Mesendoderm (in vitro differentiated cells): Measurements from ENCODE around the gene IFNAR1.
"Not testable (repeated sequence)": the region's sequence is repeated elsewhere in the genome, so short reads cannot be mapped to it uniquely, and the experiment has no call there.

Experiments used
- DNase-seq: peaks from one replicate; pipeline ENCODE4 v3.0.0; 2013
- H2AK5ac ChIP-seq: 2 replicates; pipeline ENCODE4 v1.6.1; 2013; ENCODE audit warnings: low read length, inconsistent platforms
- H2BK120ac ChIP-seq: 2 replicates; pipeline ENCODE4 v1.6.1; 2013; ENCODE audit warnings: low read depth, mild to moderate bottlenecking, low read length, moderate library complexity, mixed read lengths
- H2BK15ac ChIP-seq: replicated peaks from 2 replicates; pipeline ENCODE4 v1.6.1; 2013; ENCODE audit warnings: low read depth, mild to moderate bottlenecking, moderate library complexity
- H2BK5ac ChIP-seq: 2 replicates; pipeline ENCODE4 v1.6.1; 2013; ENCODE audit warnings: low read length, inconsistent platforms
- H3K18ac ChIP-seq: 2 replicates; pipeline ENCODE4 v1.6.1; 2013; ENCODE audit warnings: mild to moderate bottlenecking, low read length, mixed read lengths
- H3K23ac ChIP-seq: one replicate; pipeline ENCODE4 v1.6.1; 2013; ENCODE audit warnings: low read length
- H3K27ac ChIP-seq: 2 replicates; pipeline ENCODE4 v1.5.1; 2013; ENCODE audit warnings: low read depth, mild to moderate bottlenecking, inconsistent platforms, low read length, moderate library complexity
- H3K27me3 ChIP-seq: 2 replicates; pipeline ENCODE4 v1.6.1; 2013; ENCODE audit warnings: low read length, control low read depth, mild to moderate bottlenecking, inconsistent platforms; ENCODE audit not compliant: insufficient read depth, poor library complexity
- H3K36me3 ChIP-seq: 2 replicates; pipeline ENCODE4 v1.6.1; 2013; ENCODE audit warnings: low read length, inconsistent platforms; ENCODE audit not compliant: control insufficient read depth, insufficient read depth
- H3K4ac ChIP-seq: one replicate; pipeline ENCODE4 v1.6.1; 2013; ENCODE audit warnings: low read depth, mild to moderate bottlenecking, low read length, moderate library complexity
- H3K4me1 ChIP-seq: 2 replicates; pipeline ENCODE4 v1.6.1; 2013; ENCODE audit warnings: low read depth, low read length, inconsistent platforms; ENCODE audit not compliant: control insufficient read depth
- H3K4me2 ChIP-seq: 2 replicates; pipeline ENCODE4 v1.6.1; 2013; ENCODE audit warnings: low read length
- H3K4me3 ChIP-seq: 2 replicates; pipeline ENCODE4 v1.5.1; 2013; ENCODE audit warnings: mild to moderate bottlenecking, low read length
- H3K56ac ChIP-seq: one replicate; pipeline ENCODE4 v1.6.1; 2013; ENCODE audit warnings: low read length
- H3K79me1 ChIP-seq: 2 replicates; pipeline ENCODE4 v1.6.1; 2013; ENCODE audit warnings: low read length, inconsistent platforms
- H3K79me2 ChIP-seq: 2 replicates; pipeline ENCODE4 v1.6.1; 2013; ENCODE audit warnings: mild to moderate bottlenecking, low read length; ENCODE audit not compliant: control insufficient read depth, insufficient read depth
- H3K9ac ChIP-seq: 2 replicates; pipeline ENCODE4 v1.6.1; 2013; ENCODE audit warnings: low read length, inconsistent platforms
- H4K5ac ChIP-seq: one replicate; pipeline ENCODE4 v1.6.1; 2013; ENCODE audit warnings: low read length
- H4K8ac ChIP-seq: one replicate; pipeline ENCODE4 v1.6.1; 2013; ENCODE audit warnings: low read depth, mild to moderate bottlenecking, control low read depth, low read length, moderate library complexity
- WGBS: extraction: QIAGEN DNeasy Blood & Tissue Kit; methylation state at CpG from one replicate; pipeline ENCODE4 v1.1.7; 2013; ENCODE audit warnings: low lambda C conversion rate, missing lambda C conversion rate; ENCODE audit not compliant: insufficient coverage; ENCODE audit errors: extremely low coverage; 5-methylcytosine and 5-hydroxymethylcytosine counted together

IFNAR1 gene

GRCh38 chr21:33315946-33316710, 8.6 kb upstream of the IFNAR1 start:
- DNase-seq = no peak
- H3K4me3 ChIP-seq = no peak overlapping the region
- H3K4me2 ChIP-seq = no peak overlapping the region
- no peak overlapping the region for H2BK120ac ChIP-seq
- H3K9ac ChIP-seq = no peak overlapping the region
- H2BK15ac ChIP-seq = no peak overlapping the region
- no peak overlapping the region for H3K56ac ChIP-seq
- H3K4me1 ChIP-seq = no peaks in the 10 kb centered on the region
- no peaks in the 10 kb centered on the region for H3K27me3 ChIP-seq
- no peak overlapping the region for H3K4ac ChIP-seq
- H3K79me2 ChIP-seq = no peaks in the 10 kb centered on the region
- H3K79me1 ChIP-seq = no peaks in the 10 kb centered on the region
- no peak overlapping the region for H2BK5ac ChIP-seq
- H2AK5ac ChIP-seq = no peak overlapping the region
- no peak overlapping the region for H4K8ac ChIP-seq
- H3K23ac ChIP-seq = no peak overlapping the region
- H4K5ac ChIP-seq = no peak overlapping the region
- no CpG with 5 or more reads among the region's 5 CpGs for WGBS
- no peak overlapping the region for H3K18ac ChIP-seq
- H3K27ac ChIP-seq = no peak overlapping the region
- no peaks in the 10 kb centered on the region for H3K36me3 ChIP-seq

GRCh38 chr21:33317145-33317544, 7.6 kb upstream of the IFNAR1 start:
- Histone ChIP-seq H2BK15ac (no peak overlapping the region), H4K8ac (no peak overlapping the region), H3K9ac (no peak overlapping the region), H3K4ac (no peak overlapping the region), H2AK5ac (no peak overlapping the region), H3K27me3 (no peaks in the 10 kb centered on the region), H3K23ac (no peak overlapping the region), H3K27ac (no peak overlapping the region), H3K79me1 (no peaks in the 10 kb centered on the region), H3K36me3 (no peaks in the 10 kb centered on the region), H3K4me3 (no peak overlapping the region), H3K79me2 (no peaks in the 10 kb centered on the region), H3K56ac (no peak overlapping the region), H2BK5ac (no peak overlapping the region), H3K4me1 (no peaks in the 10 kb centered on the region), H2BK120ac (no peak overlapping the region), H4K5ac (no peak overlapping the region), H3K4me2 (no peak overlapping the region), H3K18ac (no peak overlapping the region)
- WGBS = no CpG with 5 or more reads among the region's 6 CpGs
- DNase-seq = no peak

- Histone ChIP-seq H3K4me2 (no peak overlapping the region), H2BK5ac (no peak overlapping the region), H3K27me3 (no peaks in the 10 kb centered on the region), H3K36me3 (no peaks in the 10 kb centered on the region), H2BK120ac (no peak overlapping the region), H3K79me2 (no peaks in the 10 kb centered on the region), H2BK15ac (no peak overlapping the region), H2AK5ac (no peak overlapping the region), H3K4me1 (no peaks in the 10 kb centered on the region), H4K8ac (no peak overlapping the region), H3K56ac (no peak overlapping the region), H3K27ac (no peak overlapping the region), H3K9ac (no peak overlapping the region), H4K5ac (no peak overlapping the region), H3K23ac (no peak overlapping the region), H3K4ac (no peak overlapping the region), H3K4me3 (no peak overlapping the region), H3K79me1 (no peaks in the 10 kb centered on the region), H3K18ac (no peak overlapping the region)
- WGBS = no CpG with 5 or more reads among the region's 14 CpGs
- no peak for DNase-seq
Measured at GRCh38 chr21:33317786-33318486, 6.8 kb upstream of the IFNAR1 start.

GRCh38 chr21:33321005-33321404, 3.8 kb upstream of the IFNAR1 start:
- not testable (repeated sequence) for H3K79me1 ChIP-seq, H3K4me2 ChIP-seq, DNase-seq, H4K8ac ChIP-seq, H3K18ac ChIP-seq, H3K9ac ChIP-seq, H3K36me3 ChIP-seq, H3K27me3 ChIP-seq, H4K5ac ChIP-seq, H2BK15ac ChIP-seq, H2AK5ac ChIP-seq, H3K56ac ChIP-seq, H3K23ac ChIP-seq, H3K4me3 ChIP-seq, H3K79me2 ChIP-seq, H3K27ac ChIP-seq, H3K4me1 ChIP-seq, H2BK120ac ChIP-seq, H2BK5ac ChIP-seq, H3K4ac ChIP-seq
- no CpG with 5 or more reads among the region's 17 CpGs for WGBS

GRCh38 chr21:33323610-33324009, 1.2 kb upstream of the IFNAR1 start:
- H2AK5ac ChIP-seq, H3K36me3 ChIP-seq, H3K4me3 ChIP-seq, H3K4me2 ChIP-seq, H3K27me3 ChIP-seq, H3K79me1 ChIP-seq, H3K18ac ChIP-seq, H3K4me1 ChIP-seq, H2BK120ac ChIP-seq, H3K79me2 ChIP-seq, DNase-seq, H2BK5ac ChIP-seq, H2BK15ac ChIP-seq, H4K8ac ChIP-seq, H3K27ac ChIP-seq, H3K56ac ChIP-seq, H4K5ac ChIP-seq, H3K4ac ChIP-seq, H3K9ac ChIP-seq, H3K23ac ChIP-seq: not testable (repeated sequence)
